Dermis lymphatic vessel endothelial cell (primary cell): Measurements from ENCODE around the gene ADAM23. TPM values are rescaled to one million over a fixed set of nuclear protein-coding genes. Genes with fewer than 3 reads are reported as not detected.

Experiments
- total RNA-seq: library from RNA; depleted of rRNA; stranded (reverse); fragments of >200 nt; gene quantifications from 2 replicates; pipeline ENCODE4 v1.2.1, GENCODE V29; 2014

ADAM23 gene, protein sequence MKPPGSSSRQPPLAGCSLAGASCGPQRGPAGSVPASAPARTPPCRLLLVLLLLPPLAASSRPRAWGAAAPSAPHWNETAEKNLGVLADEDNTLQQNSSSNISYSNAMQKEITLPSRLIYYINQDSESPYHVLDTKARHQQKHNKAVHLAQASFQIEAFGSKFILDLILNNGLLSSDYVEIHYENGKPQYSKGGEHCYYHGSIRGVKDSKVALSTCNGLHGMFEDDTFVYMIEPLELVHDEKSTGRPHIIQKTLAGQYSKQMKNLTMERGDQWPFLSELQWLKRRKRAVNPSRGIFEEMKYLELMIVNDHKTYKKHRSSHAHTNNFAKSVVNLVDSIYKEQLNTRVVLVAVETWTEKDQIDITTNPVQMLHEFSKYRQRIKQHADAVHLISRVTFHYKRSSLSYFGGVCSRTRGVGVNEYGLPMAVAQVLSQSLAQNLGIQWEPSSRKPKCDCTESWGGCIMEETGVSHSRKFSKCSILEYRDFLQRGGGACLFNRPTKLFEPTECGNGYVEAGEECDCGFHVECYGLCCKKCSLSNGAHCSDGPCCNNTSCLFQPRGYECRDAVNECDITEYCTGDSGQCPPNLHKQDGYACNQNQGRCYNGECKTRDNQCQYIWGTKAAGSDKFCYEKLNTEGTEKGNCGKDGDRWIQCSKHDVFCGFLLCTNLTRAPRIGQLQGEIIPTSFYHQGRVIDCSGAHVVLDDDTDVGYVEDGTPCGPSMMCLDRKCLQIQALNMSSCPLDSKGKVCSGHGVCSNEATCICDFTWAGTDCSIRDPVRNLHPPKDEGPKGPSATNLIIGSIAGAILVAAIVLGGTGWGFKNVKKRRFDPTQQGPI
- total RNA-seq, result 0.22 and 0.69 TPM in 2 replicates

GRCh38 chr2:206442833-206443734 lies at the start of gene ADAM23:
ADAM23 (plus strand) TSS chr2:206443532; CDS start chr2:206443867, 335 bp downstream.

DNA sequence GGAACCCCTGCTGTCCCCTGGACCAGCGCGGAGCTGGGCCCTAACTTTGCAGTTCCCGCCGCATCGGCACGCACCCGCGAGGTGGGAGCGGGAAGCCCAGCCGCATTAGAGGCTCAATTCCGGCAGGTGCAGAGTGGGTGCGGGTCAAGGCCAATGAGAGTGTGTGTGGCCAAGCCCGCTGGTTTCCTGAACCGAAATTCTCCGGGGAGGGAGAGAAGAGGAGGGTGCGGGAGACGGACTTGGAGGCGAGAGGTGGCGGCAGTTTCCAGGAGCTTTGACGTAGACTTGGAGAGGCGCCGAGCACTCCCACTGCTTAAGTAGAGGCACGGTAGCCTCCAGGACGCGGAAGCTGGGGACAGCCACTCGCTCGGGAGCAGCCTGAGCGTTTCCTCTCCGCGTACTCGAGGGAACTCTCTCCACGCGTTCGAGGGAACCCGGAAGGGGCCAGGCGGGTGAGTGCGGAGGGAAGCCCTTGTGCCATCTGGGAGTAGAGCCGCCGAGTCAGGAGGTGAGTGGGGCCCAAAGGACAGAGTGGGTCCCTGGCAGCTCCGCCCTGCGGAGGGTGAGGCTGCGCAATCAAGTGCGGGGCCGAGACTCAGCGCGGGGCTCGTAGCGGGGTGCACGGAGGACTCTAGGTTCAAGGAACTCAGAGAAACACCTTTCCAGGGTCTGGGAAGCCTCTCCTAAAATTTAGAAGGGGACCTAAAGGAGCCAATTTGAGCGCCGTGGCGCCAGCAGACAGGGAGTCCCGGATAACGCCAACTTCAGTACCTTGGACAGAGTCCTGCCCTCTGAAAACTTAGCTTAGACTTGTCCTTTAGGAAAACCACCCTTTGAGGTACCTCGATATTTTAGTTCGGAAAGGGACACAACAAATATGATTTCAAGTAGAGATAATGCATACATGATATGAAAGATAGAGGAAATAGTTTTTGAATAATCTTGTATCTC lies 199.0 kb downstream of the ADAM23 start, which contains the start of gene FAM237A:
Gene FAM237A (plus strand): TSS at position 413 of the 951 bp plus-strand sequence. CDS start 1,750 bp downstream, outside the sequence.

Other genes starting within 250 kb of the ADAM23 start
- 12.4 and 15.2 TPM in 2 replicates for gene ZDBF2, start 168.9 kb upstream of the ADAM23 start, total RNA-seq
- not detected in 2 replicates for gene FAM237A, start 199.0 kb downstream of the ADAM23 start, total RNA-seq